C4-2B (cell line): ENCODE data around the gene JAZF1.

Experiments
- H3K27ac ChIP-seq: fragments of 450-650 bp; 2 replicates; pipeline ENCODE4 v1.5.1; 2017
- CTCF ChIP-seq: fragments of 450-650 bp; conservative IDR thresholded peaks from 2 replicates; pipeline ENCODE4 v1.5.1; 2017; ENCODE audit warnings: mild to moderate bottlenecking
- ZFX ChIP-seq: fragments of 450-650 bp; IDR thresholded peaks from 2 replicates; pipeline ENCODE4 v1.6.1; 2017

Gene JAZF1

GRCh38 chr7:27842851-27843250 lies 337.7 kb downstream of the JAZF1 start:
- TF ChIP-seq ZFX (no peak), CTCF (no peak)
- no peak overlapping the region for H3K27ac ChIP-seq

DNA sequence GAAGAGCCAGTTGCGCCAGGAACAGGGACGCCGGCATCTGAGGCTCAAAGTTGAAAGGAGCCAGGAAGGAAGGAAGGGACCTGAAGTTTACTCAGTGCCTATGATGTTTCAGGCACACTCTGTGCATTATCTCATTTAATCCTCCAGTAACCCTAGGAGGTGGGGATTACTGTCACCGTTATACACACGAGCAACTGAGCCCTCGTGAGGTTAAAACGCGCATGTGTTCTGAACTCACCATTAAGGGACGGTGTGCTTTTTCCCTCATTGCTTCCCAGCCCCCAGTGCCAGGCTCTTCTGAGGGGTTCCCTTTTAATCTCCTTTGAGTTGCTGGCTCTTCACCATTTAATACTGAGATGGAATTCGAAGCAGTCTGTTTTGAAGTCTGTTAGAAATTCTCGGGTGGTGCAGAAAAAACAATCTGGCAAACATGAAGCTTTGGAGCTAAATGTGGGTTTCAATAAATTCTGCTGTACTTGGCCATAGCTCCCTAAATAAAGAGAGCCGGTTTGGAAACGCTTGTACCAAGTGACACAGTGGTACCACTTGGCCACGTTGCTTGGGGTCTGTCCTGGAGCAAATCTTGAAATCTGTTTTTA lies 338.4 kb downstream of the JAZF1 start:
- H3K27ac ChIP-seq, result no peak overlapping the region
- TF ChIP-seq ZFX, result no peak

GRCh38 chr7:27840760-27841364 lies 339.7 kb downstream of the JAZF1 start:
- no peak overlapping the region for H3K27ac ChIP-seq
- TF ChIP-seq ZFX (no peak), CTCF (no peak)

DNA sequence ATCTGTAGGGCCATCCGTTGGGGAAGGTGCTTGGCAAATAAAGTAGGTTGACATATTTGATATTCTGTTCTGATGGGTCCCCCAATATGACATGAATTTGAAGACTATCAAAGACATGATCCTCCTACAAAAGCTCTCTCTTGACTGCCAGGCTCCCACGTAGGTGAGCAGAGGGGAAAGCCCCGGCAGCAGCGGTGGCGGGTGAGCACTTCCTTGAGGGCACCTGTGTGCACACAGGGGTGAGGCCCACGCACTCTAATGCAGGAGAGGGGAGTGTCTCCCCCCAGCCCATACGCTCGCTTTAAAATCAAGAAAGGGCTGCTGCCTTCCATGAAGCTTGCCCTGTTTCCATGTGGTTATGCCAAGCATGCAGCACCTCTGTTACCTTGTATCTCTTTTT lies 340.3 kb downstream of the JAZF1 start:
- TF ChIP-seq ZFX (no peak), CTCF (no peak)
- H3K27ac ChIP-seq, result no peak overlapping the region

DNA sequence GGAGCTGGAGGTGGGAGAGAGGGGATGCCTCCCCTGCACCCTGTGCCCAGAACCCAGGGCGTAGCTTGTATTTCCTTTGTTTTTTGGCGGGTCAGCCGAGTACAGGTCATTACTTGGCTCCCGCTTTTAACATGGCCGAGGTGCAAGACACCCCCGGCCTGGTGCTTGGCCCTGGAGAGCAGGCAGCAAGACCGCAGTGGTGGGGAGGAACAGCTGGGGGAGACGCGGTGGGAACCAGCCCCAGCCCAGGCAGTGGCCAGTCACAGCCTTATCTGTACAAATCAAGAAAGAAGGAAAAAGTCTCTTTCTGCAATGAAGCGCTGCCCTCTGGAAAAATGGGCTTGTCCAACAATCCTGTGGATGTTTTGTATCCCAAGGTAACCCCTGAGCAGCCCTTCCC lies 341.5 kb downstream of the JAZF1 start:
- H3K27ac ChIP-seq, result no peak overlapping the region
- TF ChIP-seq ZFX (no peak), CTCF (no peak)

GRCh38 chr7:27836536-27836935 lies 344.1 kb downstream of the JAZF1 start:
- TF ChIP-seq CTCF (no peak), ZFX (no peak)
- no peak overlapping the region for H3K27ac ChIP-seq

- TF ChIP-seq ZFX, result no peak
- no peak for TF ChIP-seq CTCF
- H3K27ac ChIP-seq, result no peak overlapping the region
Measured at GRCh38 chr7:27835376-27835775, 345.2 kb downstream of the JAZF1 start.
